OCI-LY3 (cell line): ENCODE measurements around the gene POPDC2.

Experiments used
- H2AFZ ChIP-seq: fragments of 200-600, 300-600 bp; shearing (Covaris generic); 2 replicates; pipeline ENCODE4 v1.6.0; 2014; ENCODE audit warnings: antibody characterized with exemption, low read depth, low read length
- H3K27ac ChIP-seq: fragments of 200-600, 300-600 bp; sonication (generic); 2 replicates; pipeline ENCODE4 v1.5.1; 2014; ENCODE audit warnings: mild to moderate bottlenecking, low read length, moderate library complexity, mixed read lengths
- H3K27me3 ChIP-seq: fragments of 200-600, 300-600 bp; sonication (generic); 2 replicates; pipeline ENCODE4 v1.6.1; 2014; ENCODE audit warnings: low read depth, low read length, mixed read lengths
- H3K36me3 ChIP-seq: fragments of 200-600, 300-600 bp; sonication (generic); replicated peaks from 2 replicates; pipeline ENCODE3; 2014; ENCODE audit warnings: low read depth, low read length, mixed read lengths
- H3K4me1 ChIP-seq: fragments of 300-600, 200-600 bp; sonication (generic); 2 replicates; pipeline ENCODE4 v1.6.1; 2014; ENCODE audit warnings: low read length, mixed read lengths
- H3K4me2 ChIP-seq: fragments of 200-600, 300-600 bp; sonication (generic); 2 replicates; pipeline ENCODE4 v1.6.1; 2014; ENCODE audit warnings: low read length, mixed read lengths
- H3K4me3 ChIP-seq: fragments of 300-600, 200-600 bp; sonication (generic); 2 replicates; pipeline ENCODE4 v1.5.1; 2014; ENCODE audit warnings: antibody characterized with exemption, mild to moderate bottlenecking, low read length, moderate library complexity
- H3K79me2 ChIP-seq: fragments of 300-600, 200-600 bp; shearing (Covaris generic); 2 replicates; pipeline ENCODE4 v1.6.1; 2014; ENCODE audit warnings: mild to moderate bottlenecking, low read length, mixed read lengths
- H3K9ac ChIP-seq: fragments of 300-600, 200-600 bp; shearing (Covaris generic); 2 replicates; pipeline ENCODE4 v1.6.0; 2014; ENCODE audit warnings: mild to moderate bottlenecking, low read length, moderate library complexity
- H3K9me3 ChIP-seq: fragments of 200-600, 300-600 bp; shearing (Covaris generic); 2 replicates; pipeline ENCODE4 v1.6.1; 2014; ENCODE audit warnings: low read length, mixed read lengths; ENCODE audit not compliant: insufficient read depth
- H4K20me1 ChIP-seq: fragments of 200-600, 300-600 bp; sonication (generic); 2 replicates; pipeline ENCODE4 v1.6.1; 2016; ENCODE audit warnings: low read length, mixed read lengths; ENCODE audit not compliant: insufficient read depth
- EZH2phosphoT487 ChIP-seq: fragments of 200-600 bp; shearing (Covaris generic); IDR thresholded peaks from 2 replicates; pipeline ENCODE4 v1.6.1; 2018; ENCODE audit warnings: antibody characterized with exemption, mixed run types, low read depth
- TF ChIP-seq, protein P1 (sequence below): fragments of 200-600, 300-600 bp; sonication (generic); IDR thresholded peaks from 2 replicates; pipeline ENCODE4 v1.5.1; 2014; ENCODE audit warnings: antibody characterized with exemption, low read length, low read depth

Gene POPDC2

GRCh38 chr3:119676020-119676419, 15.6 kb upstream of the POPDC2 start:
- Histone ChIP-seq H3K4me2 (peak overlapping the region; percentile 91), H3K4me3 (peak overlapping the region; percentile 97), H3K79me2 (peaks cover 46% of the 10 kb centered on the region), H3K36me3 (peaks cover 44% of the 10 kb centered on the region), H3K27me3 (no peaks in the 10 kb centered on the region), H3K9me3 (no peaks in the 10 kb centered on the region), H2AFZ (no peak overlapping the region), H3K27ac (peak overlapping the region; percentile 92), H3K9ac (peak overlapping the region; percentile 96), H4K20me1 (no peaks in the 10 kb centered on the region), H3K4me1 (peaks cover 21% of the 10 kb centered on the region)
- TF ChIP-seq, protein P1, sequence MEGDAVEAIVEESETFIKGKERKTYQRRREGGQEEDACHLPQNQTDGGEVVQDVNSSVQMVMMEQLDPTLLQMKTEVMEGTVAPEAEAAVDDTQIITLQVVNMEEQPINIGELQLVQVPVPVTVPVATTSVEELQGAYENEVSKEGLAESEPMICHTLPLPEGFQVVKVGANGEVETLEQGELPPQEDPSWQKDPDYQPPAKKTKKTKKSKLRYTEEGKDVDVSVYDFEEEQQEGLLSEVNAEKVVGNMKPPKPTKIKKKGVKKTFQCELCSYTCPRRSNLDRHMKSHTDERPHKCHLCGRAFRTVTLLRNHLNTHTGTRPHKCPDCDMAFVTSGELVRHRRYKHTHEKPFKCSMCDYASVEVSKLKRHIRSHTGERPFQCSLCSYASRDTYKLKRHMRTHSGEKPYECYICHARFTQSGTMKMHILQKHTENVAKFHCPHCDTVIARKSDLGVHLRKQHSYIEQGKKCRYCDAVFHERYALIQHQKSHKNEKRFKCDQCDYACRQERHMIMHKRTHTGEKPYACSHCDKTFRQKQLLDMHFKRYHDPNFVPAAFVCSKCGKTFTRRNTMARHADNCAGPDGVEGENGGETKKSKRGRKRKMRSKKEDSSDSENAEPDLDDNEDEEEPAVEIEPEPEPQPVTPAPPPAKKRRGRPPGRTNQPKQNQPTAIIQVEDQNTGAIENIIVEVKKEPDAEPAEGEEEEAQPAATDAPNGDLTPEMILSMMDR, result no peak
- TF ChIP-seq EZH2phosphoT487, result no peak

- peak overlapping the region; percentile 96 for H3K9ac ChIP-seq
- H3K79me2 ChIP-seq, result peaks cover 46% of the 10 kb centered on the region
- peak overlapping the region; percentile 91 for H3K4me2 ChIP-seq
- peak overlapping the region; percentile 97 for H3K4me3 ChIP-seq
- no peaks in the 10 kb centered on the region for H4K20me1 ChIP-seq
- H3K36me3 ChIP-seq, result peaks cover 51% of the 10 kb centered on the region
- no peaks in the 10 kb centered on the region for H3K9me3 ChIP-seq
- TF ChIP-seq, protein P1, result no peak
- TF ChIP-seq EZH2phosphoT487, result no peak
- H3K27ac ChIP-seq, result peak overlapping the region; percentile 92
- H3K4me1 ChIP-seq, result peaks cover 19% of the 10 kb centered on the region
- H2AFZ ChIP-seq, result no peak overlapping the region
- no peaks in the 10 kb centered on the region for H3K27me3 ChIP-seq
These were observed 14.9 kb upstream of the POPDC2 start for GRCh38 chr3:119675188-119675874.

DNA sequence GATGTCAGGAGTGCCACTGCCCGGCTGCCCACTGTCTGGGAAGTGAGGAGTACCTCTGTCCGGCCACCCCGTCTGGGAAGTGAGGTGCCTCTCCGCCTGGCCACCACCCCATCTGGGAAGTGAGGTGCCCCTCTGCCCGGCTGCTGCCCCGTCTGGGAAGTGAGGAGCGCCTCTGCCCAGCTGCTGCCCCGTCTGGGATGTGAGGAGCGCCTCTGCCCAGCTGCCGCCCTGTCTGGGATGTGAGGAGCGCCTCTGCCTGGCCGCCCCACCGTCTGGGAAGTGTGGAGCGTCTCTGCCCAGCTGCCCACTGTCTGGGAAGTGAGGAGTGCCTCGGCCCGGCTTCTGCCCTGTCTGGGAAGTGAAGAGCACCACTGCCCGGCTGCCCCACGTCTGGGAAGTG, 13.5 kb upstream of the POPDC2 start:
- Histone ChIP-seq H3K36me3 (peaks cover 58% of the 10 kb centered on the region), H3K4me3 (no peak overlapping the region), H4K20me1 (no peaks in the 10 kb centered on the region), H3K9me3 (no peaks in the 10 kb centered on the region), H3K27ac (no peak overlapping the region), H3K27me3 (no peaks in the 10 kb centered on the region), H3K9ac (no peak overlapping the region), H2AFZ (no peak overlapping the region), H3K4me2 (no peak overlapping the region), H3K4me1 (peaks cover 25% of the 10 kb centered on the region), H3K79me2 (peaks cover 50% of the 10 kb centered on the region)
- TF ChIP-seq, protein P1, result no peak
- TF ChIP-seq EZH2phosphoT487, result no peak

- TF ChIP-seq, protein P1, result no peak
- no peak for TF ChIP-seq EZH2phosphoT487
- Histone ChIP-seq H3K4me3 (no peak overlapping the region), H3K4me1 (peaks cover 33% of the 10 kb centered on the region), H4K20me1 (no peaks in the 10 kb centered on the region), H3K27me3 (no peaks in the 10 kb centered on the region), H3K9ac (no peak overlapping the region), H3K36me3 (peaks cover 62% of the 10 kb centered on the region), H3K27ac (no peak overlapping the region), H3K4me2 (no peak overlapping the region), H2AFZ (no peak overlapping the region), H3K79me2 (peaks cover 50% of the 10 kb centered on the region), H3K9me3 (no peaks in the 10 kb centered on the region)
These were observed 12.4 kb upstream of the POPDC2 start for GRCh38 chr3:119672776-119673175.
